HEK293 (cell line): ENCODE results near the gene ATP10A.

ENCODE experiments used
- CTCF ChIA-PET: fragments of 350-600 bp; formaldehyde crosslinking; extraction: SDS; loops from one replicate; lab custom pipeline; 2021; ENCODE audit warnings: antibody characterized with exemption; lab: Yijun Ruan, JAX
- POLR2A ChIA-PET: fragments of 300-600 bp; formaldehyde crosslinking; extraction: SDS; loops from one replicate; lab custom pipeline; 2020; ENCODE audit warnings: antibody characterized with exemption, inconsistent platforms; lab: Yijun Ruan, JAX
- H3K27ac ChIP-seq: fragments of 200-500 bp; sonication (Bioruptor generic); 2 replicates; pipeline ENCODE4 v1.5.1; 2014; ENCODE audit warnings: low read depth, low read length, control low read depth, inconsistent platforms; ENCODE audit errors: extremely low read depth
- H3K36me3 ChIP-seq, 2 experiments: fragments of 200-500 bp in 1 of 2; sonication (Bioruptor generic) in 1 of 2; 1 replicate in 1 of 2; 2 replicates in 1 of 2; pipeline ENCODE4 v1.5.1; 2014 to 2017; ENCODE audit warnings: inconsistent platforms in 2 of 2, low read length in 2 of 2; ENCODE audit not compliant: control insufficient read depth in 2 of 2, insufficient read depth in 1 of 2
- H3K4me1 ChIP-seq: fragments of 200-500 bp; sonication (Bioruptor generic); 2 replicates; pipeline ENCODE4 v1.5.1; 2014; ENCODE audit warnings: mild to moderate bottlenecking, low read length, inconsistent platforms; ENCODE audit not compliant: control insufficient read depth, insufficient read depth
- H3K4me3 ChIP-seq: 2 replicates; pipeline ENCODE4 v1.5.1; 2011; ENCODE audit warnings: low read depth, mild to moderate bottlenecking, control low read depth, low read length, moderate library complexity
- H3K9me3 ChIP-seq: fragments of 200-500 bp; sonication (Bioruptor generic); 2 replicates; pipeline ENCODE4 v1.5.1; 2014; ENCODE audit warnings: low read depth, low read length, inconsistent platforms; ENCODE audit not compliant: control insufficient read depth, insufficient read depth
- MZF1 ChIP-seq: fragments of 450-650 bp; formaldehyde crosslinking; IDR thresholded peaks from 2 replicates; pipeline ENCODE4 v1.5.1; 2017; ENCODE audit warnings: missing biosample characterization, missing genetic modification characterization, borderline replicate concordance
- RBAK ChIP-seq: fragments of 450-650 bp; formaldehyde crosslinking; IDR thresholded peaks from 2 replicates; pipeline ENCODE4 v1.5.1; 2016; ENCODE audit warnings: missing biosample characterization, missing genetic modification characterization
- TCF7L2 ChIP-seq: IDR thresholded peaks from 2 replicates; pipeline ENCODE4 v1.6.1; 2011; ENCODE audit warnings: low read depth, mild to moderate bottlenecking, inconsistent platforms, low read length, moderate library complexity, borderline replicate concordance
- ZBTB1 ChIP-seq: fragments of 450-650 bp; formaldehyde crosslinking; IDR thresholded peaks from 2 replicates; pipeline ENCODE4 v1.5.1; 2016; ENCODE audit warnings: missing biosample characterization, missing genetic modification characterization
- ZIC2 ChIP-seq: fragments of 450-650 bp; formaldehyde crosslinking; IDR thresholded peaks from 2 replicates; pipeline ENCODE4 v1.5.1; 2016; ENCODE audit warnings: missing biosample characterization, missing genetic modification characterization
- ZNF132 ChIP-seq: fragments of 450-650 bp; formaldehyde crosslinking; IDR thresholded peaks from 2 replicates; pipeline ENCODE4 v1.5.1; 2017; ENCODE audit warnings: missing biosample characterization, missing genetic modification characterization, borderline replicate concordance
- ZNF19 ChIP-seq: fragments of 450-650 bp; formaldehyde crosslinking; IDR thresholded peaks from 2 replicates; pipeline ENCODE4; 2016; ENCODE audit warnings: missing biosample characterization, missing genetic modification characterization, low read depth
- ZNF214 ChIP-seq: fragments of 450-650 bp; formaldehyde crosslinking; IDR thresholded peaks from 2 replicates; pipeline ENCODE4 v1.5.1; 2017; ENCODE audit warnings: missing biosample characterization, mild to moderate bottlenecking, missing genetic modification characterization, borderline replicate concordance
- ZNF530 ChIP-seq: fragments of 450-650 bp; formaldehyde crosslinking; IDR thresholded peaks from 2 replicates; pipeline ENCODE4 v1.5.1; 2016; ENCODE audit warnings: low read depth, missing biosample characterization, missing genetic modification characterization
- ZNF560 ChIP-seq: fragments of 450-650 bp; formaldehyde crosslinking; IDR thresholded peaks from 2 replicates; pipeline ENCODE4 v1.5.1; 2017; ENCODE audit warnings: missing biosample characterization, missing genetic modification characterization, borderline replicate concordance
- ZNF624 ChIP-seq: fragments of 450-650 bp; formaldehyde crosslinking; IDR thresholded peaks from 2 replicates; pipeline ENCODE4 v1.5.1; 2017; ENCODE audit warnings: missing biosample characterization, missing genetic modification characterization
- ZNF629 ChIP-seq: fragments of 450-650 bp; formaldehyde crosslinking; IDR thresholded peaks from 2 replicates; pipeline ENCODE4 v1.5.1; 2017; ENCODE audit warnings: missing biosample characterization, missing genetic modification characterization
- ZNF654 ChIP-seq: fragments of 450-650 bp; formaldehyde crosslinking; IDR thresholded peaks from 2 replicates; pipeline ENCODE4 v1.5.1; 2016; ENCODE audit warnings: low read depth, missing biosample characterization, missing genetic modification characterization
- ZNF677 ChIP-seq: fragments of 450-650 bp; IDR thresholded peaks from 2 replicates; pipeline ENCODE4 v1.5.0; 2018; ENCODE audit warnings: missing biosample characterization, mild to moderate bottlenecking, missing genetic modification characterization, moderate library complexity
- ZNF777 ChIP-seq: fragments of 450-650 bp; formaldehyde crosslinking; IDR thresholded peaks from 2 replicates; pipeline ENCODE4 v1.5.1; 2017; ENCODE audit warnings: missing biosample characterization, missing genetic modification characterization, borderline replicate concordance
- ZNF837 ChIP-seq: fragments of 450-650 bp; formaldehyde crosslinking; IDR thresholded peaks from 2 replicates; pipeline ENCODE4 v1.5.1; 2016; ENCODE audit warnings: missing biosample characterization, missing genetic modification characterization
- TF ChIP-seq, protein P1 (sequence below): fragments of 450-650 bp; formaldehyde crosslinking; IDR thresholded peaks from 2 replicates; pipeline ENCODE4 v1.5.1; 2016; ENCODE audit warnings: missing biosample characterization, missing genetic modification characterization, borderline replicate concordance
- TF ChIP-seq, protein P2 (sequence below): fragments of 450-650 bp; formaldehyde crosslinking; IDR thresholded peaks from 2 replicates; pipeline ENCODE4 v1.5.1; 2017; ENCODE audit warnings: missing biosample characterization, missing genetic modification characterization
- TF ChIP-seq, protein P3 (sequence below): fragments of 450-650 bp; formaldehyde crosslinking; optimal IDR thresholded peaks from 2 replicates; pipeline ENCODE3; 2016; ENCODE audit warnings: missing biosample characterization, mild to moderate bottlenecking, missing genetic modification characterization
- TF ChIP-seq, protein P4 (sequence below): fragments of 450-650 bp; formaldehyde crosslinking; IDR thresholded peaks from 2 replicates; pipeline ENCODE4 v1.5.1; 2016; ENCODE audit warnings: missing biosample characterization, missing genetic modification characterization
- TF ChIP-seq, protein P5 (sequence below): fragments of 450-650 bp; formaldehyde crosslinking; IDR thresholded peaks from 2 replicates; pipeline ENCODE4 v1.5.1; 2017; ENCODE audit warnings: missing biosample characterization, missing genetic modification characterization

Gene ATP10A

DNA sequence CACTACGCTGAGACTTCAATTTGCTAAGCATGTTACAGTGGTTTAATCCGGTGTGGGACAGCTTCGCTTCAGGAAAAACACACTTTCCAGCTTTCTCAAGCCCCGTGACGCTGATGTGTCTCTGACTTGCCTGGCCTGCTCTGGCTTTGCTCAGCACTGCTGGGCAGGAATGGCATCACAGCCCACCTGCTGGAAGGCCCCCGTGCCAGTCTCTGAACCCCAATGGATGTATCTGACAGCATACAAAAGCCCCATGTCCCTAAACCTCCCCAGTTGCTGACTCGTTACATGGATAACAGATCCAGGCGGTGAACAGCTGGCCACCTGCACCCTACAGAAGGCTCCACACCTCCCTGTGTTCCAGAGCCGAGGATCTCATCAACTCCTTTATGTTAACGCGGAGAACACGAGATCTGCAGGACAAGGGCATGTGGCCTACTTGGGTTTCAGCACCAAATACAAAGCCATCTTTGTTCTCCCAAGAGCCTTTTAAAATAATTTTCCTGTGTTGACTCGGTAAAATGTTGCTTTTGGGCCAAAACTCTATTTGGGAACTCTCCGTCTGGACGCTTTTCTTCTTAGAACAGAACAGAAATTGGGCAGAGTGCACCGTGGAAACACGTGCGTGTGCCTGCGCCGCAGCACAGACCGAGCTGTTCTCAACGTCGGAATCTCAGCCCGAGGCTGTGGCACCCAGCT is 61.4 kb downstream of the ATP10A start (continued):
- TF ChIP-seq, protein P1, sequence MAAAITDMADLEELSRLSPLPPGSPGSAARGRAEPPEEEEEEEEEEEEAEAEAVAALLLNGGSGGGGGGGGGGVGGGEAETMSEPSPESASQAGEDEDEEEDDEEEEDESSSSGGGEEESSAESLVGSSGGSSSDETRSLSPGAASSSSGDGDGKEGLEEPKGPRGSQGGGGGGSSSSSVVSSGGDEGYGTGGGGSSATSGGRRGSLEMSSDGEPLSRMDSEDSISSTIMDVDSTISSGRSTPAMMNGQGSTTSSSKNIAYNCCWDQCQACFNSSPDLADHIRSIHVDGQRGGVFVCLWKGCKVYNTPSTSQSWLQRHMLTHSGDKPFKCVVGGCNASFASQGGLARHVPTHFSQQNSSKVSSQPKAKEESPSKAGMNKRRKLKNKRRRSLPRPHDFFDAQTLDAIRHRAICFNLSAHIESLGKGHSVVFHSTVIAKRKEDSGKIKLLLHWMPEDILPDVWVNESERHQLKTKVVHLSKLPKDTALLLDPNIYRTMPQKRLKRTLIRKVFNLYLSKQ: no peak
- TF ChIP-seq ZNF132 (tag by site-specific recombination): no peak
- TF ChIP-seq, all 188 proteins: peak for 0

DNA sequence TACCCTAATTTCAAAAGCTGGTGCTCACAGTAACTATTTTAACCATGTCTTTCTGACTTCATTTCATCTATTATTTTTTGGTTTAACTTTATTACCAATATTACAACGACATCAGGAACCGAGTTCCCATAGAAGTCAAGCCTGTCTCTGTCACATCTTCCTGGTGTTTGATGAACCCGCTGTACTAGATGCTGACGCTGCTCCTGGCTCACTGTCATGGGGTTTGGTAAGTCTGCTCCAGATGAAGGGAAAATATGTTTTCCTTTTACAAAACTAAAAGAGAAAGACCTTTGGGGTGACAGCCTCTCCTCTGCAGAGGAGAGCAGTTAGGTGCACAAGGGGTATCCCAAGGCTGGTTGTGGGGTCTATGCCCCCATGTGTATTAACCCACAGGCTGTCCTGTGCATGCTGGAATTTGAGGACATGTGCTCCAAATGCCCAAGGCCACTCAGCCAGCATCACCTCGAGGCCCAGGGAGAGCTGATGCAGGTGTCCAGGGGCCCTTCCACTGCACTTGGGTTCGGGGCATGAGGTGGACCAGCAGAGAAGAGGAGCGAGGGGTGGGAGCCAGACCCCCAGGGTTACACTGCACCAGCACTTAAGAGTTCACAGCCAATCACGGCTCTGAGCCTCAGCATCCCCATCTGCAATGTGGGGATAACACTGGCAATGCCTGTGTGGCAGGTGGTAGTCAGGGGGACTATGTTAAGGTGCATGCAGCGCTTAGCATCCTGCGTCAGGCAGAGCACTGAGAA is 62.2 kb downstream of the ATP10A start:
- Histone ChIP-seq H3K27ac (no peak overlapping the region), H3K4me1 (no peaks in the 10 kb centered on the region), H3K36me3 (no peaks in the 10 kb centered on the region), H3K4me3 (no peak overlapping the region), H3K9me3 (no peaks in the 10 kb centered on the region)
- CTCF ChIA-PET: no interaction called here
- POLR2A ChIA-PET: no interaction called here
- TF ChIP-seq MZF1 (tag by site-specific recombination): no peak
- TF ChIP-seq ZNF560 (tag by site-specific recombination): no peak
- TF ChIP-seq ZNF624 (tag by site-specific recombination): no peak
- TF ChIP-seq ZNF837 (tag by site-specific recombination): no peak
- TF ChIP-seq ZBTB1 (tag by site-specific recombination): no peak
- TF ChIP-seq RBAK: no peak
- TF ChIP-seq ZIC2 (tag by site-specific recombination): no peak
- TF ChIP-seq, protein P2, sequence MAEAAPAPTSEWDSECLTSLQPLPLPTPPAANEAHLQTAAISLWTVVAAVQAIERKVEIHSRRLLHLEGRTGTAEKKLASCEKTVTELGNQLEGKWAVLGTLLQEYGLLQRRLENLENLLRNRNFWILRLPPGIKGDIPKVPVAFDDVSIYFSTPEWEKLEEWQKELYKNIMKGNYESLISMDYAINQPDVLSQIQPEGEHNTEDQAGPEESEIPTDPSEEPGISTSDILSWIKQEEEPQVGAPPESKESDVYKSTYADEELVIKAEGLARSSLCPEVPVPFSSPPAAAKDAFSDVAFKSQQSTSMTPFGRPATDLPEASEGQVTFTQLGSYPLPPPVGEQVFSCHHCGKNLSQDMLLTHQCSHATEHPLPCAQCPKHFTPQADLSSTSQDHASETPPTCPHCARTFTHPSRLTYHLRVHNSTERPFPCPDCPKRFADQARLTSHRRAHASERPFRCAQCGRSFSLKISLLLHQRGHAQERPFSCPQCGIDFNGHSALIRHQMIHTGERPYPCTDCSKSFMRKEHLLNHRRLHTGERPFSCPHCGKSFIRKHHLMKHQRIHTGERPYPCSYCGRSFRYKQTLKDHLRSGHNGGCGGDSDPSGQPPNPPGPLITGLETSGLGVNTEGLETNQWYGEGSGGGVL: no peak

DNA sequence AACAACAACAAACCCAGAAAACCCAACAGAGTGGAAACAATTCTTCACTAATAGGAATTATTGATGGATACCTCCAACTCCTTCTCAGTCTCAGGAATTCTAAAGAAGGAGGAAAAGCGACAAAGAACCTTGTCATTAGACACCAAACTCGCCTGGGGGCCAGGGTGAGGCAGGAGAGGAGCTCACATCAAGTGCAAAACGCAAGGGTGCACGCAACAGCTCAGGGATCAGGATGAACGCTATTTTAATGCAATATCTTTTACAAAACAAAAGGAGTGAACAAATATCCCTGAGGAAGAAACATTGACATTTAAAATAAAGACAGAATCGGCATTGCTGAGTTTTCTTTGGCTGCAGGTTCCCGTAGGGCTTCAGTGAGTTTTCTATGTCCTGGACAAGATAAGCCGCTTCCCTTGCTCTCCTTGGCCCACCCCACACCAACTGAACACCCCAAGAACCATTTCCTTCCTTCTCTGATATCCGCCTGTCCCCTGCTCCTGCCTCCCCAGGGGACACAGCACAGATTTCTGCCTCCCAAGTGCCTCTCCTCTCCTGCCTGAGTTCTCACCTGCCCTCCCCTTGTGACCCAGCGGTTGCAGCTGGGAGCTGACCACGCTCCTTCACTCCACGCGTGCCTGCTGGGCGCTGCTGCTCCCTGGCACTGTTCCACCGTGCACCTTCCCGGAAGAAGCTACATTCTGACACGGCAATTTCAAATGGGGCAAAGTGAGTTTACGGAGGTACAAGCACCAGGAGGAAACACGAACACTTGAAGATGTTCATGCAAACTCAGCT is 63.0 kb downstream of the ATP10A start:
- Histone ChIP-seq H3K27ac (no peak overlapping the region), H3K4me1 (no peaks in the 10 kb centered on the region), H3K4me3 (no peak overlapping the region), H3K36me3 (no peaks in the 10 kb centered on the region), H3K9me3 (no peaks in the 10 kb centered on the region)
- CTCF ChIA-PET: no interaction called here
- POLR2A ChIA-PET: no interaction called here
- TF ChIP-seq ZNF654 (tag by site-specific recombination) (no peak), ZNF777 (tag by site-specific recombination) (no peak), TCF7L2 (no peak), ZNF530 (tag by site-specific recombination) (no peak), ZNF214 (tag by site-specific recombination) (no peak), ZNF19 (tag by site-specific recombination) (no peak), ZNF677 (tag by site-specific recombination) (no peak), ZNF629 (tag by site-specific recombination) (no peak)
- TF ChIP-seq, protein P3, sequence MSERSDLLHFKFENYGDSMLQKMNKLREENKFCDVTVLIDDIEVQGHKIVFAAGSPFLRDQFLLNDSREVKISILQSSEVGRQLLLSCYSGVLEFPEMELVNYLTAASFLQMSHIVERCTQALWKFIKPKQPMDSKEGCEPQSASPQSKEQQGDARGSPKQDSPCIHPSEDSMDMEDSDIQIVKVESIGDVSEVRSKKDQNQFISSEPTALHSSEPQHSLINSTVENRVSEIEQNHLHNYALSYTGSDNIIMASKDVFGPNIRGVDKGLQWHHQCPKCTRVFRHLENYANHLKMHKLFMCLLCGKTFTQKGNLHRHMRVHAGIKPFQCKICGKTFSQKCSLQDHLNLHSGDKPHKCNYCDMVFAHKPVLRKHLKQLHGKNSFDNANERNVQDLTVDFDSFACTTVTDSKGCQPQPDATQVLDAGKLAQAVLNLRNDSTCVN (tag by site-specific recombination): no peak
- TF ChIP-seq, protein P4, sequence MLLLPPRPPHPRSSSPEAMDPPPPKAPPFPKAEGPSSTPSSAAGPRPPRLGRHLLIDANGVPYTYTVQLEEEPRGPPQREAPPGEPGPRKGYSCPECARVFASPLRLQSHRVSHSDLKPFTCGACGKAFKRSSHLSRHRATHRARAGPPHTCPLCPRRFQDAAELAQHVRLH (tag by site-specific recombination): no peak
- TF ChIP-seq, protein P5, sequence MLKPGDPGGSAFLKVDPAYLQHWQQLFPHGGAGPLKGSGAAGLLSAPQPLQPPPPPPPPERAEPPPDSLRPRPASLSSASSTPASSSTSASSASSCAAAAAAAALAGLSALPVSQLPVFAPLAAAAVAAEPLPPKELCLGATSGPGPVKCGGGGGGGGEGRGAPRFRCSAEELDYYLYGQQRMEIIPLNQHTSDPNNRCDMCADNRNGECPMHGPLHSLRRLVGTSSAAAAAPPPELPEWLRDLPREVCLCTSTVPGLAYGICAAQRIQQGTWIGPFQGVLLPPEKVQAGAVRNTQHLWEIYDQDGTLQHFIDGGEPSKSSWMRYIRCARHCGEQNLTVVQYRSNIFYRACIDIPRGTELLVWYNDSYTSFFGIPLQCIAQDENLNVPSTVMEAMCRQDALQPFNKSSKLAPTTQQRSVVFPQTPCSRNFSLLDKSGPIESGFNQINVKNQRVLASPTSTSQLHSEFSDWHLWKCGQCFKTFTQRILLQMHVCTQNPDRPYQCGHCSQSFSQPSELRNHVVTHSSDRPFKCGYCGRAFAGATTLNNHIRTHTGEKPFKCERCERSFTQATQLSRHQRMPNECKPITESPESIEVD: no peak
- TF ChIP-seq, protein P2: no peak
